GM19351 (cell line): Measurements from ENCODE around the gene CCDC187.
A peak's percentile ranks its signal among the peaks of the same experiment; 100 is the strongest.

Experiments used
- ATAC-seq: cut with Tn5 transposase; IDR thresholded peaks from one replicate; pipeline ENCODE4 v1.9.1; 2021; ENCODE audit warnings: mild to moderate bottlenecking, moderate library complexity; ENCODE audit not compliant: unreplicated experiment

The CCDC187 gene

GRCh38 chr9:136286987-136287379 lies 16.9 kb downstream of the CCDC187 start:
- ATAC-seq, result no peak

DNA sequence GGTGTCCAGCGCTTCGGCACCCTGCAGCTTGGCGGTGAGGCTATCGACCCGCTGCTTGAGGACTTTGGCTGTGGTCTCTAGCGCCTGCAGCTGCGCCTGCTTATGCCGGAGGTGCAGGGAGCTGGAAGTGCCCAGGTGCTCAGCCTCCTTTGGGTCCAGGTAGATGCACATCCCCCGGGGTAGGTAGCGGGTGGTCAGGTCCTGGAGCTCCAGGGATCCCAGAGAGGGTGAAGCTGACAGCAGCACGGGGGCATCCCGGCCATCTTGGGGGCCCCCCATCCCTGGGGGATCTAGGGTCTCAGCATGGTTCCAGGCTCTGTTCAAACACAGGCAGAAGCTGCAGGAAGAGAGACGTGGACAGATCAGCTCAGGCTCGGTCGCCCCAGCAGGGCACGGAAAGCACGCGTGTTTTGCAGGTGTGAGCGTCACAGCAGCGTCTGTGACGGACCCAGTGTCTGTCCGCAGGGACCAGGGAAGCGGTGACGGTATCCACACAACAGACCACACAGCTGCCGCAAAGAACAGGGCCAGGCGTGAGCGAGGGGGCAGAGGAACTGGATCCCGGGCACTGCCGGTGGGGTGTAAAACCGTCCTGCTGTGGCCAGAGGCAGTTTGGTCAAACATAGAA lies 17.4 kb downstream of the CCDC187 start:
- ATAC-seq, result no peak

DNA sequence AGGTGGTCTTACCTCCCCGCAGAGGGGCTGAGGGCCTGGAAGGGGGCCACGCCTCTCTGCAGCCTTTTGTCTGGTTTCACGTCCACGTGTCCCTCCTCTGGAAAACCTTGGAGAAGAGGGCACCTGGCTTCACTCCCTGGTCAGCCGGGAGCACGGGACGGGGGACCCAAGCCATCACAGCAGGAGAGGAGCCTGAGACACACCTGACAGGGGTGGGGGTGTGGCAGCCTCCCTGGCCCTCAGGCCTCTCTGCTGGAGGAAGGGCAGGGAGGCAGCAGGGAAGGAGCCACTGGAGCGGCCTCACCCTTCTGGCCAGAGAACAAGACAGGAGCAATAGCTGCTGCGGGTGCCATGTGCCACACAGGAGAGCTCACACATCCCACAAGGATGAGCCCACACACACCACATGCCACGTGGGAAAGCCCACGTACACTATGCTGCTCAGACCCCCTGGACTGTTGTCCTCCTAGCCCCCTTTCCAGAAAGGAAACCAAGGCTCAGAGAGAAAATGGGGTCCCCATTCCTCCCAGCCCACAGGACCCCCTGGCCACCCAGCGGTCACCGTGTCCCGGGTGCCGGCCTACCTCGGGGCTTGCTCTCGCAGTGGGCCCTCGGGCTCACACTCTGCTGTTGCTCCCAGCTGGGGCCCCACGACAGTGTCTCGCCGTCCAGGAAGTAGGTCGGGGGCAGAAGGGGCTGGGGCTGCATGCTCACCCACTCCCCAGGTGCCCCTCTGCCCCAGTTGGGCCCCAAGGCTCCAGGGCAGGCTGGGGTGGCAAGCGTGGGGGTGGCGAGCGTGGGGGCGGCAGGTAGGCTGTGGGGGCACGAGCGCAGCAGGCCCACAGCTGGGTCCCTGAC lies 18.2 kb downstream of the CCDC187 start:
- ATAC-seq, result no peak

- no peak for ATAC-seq
These were observed 18.9 kb downstream of the CCDC187 start for GRCh38 chr9:136284951-136285350.

DNA sequence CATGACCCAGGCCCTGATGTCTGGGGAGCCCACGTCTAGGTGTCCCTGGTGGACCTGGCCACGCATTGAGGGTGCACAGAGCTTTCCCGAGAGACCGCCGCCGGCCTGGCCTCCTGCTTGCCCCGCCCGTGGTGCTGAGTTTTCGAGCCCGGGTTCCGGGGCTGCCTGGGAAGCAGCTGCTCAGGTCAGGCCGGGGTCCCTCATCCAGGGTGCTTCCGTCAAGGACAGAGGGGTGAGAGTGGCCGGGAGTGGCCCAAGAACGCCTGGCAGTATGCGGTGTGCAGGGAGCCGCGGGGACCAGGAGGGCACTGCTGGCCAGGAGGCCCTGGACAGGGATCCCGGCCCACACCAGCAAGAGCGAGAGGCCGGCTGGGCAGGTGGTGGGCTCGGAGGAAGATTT lies 19.6 kb downstream of the CCDC187 start:
- no peak for ATAC-seq

DNA sequence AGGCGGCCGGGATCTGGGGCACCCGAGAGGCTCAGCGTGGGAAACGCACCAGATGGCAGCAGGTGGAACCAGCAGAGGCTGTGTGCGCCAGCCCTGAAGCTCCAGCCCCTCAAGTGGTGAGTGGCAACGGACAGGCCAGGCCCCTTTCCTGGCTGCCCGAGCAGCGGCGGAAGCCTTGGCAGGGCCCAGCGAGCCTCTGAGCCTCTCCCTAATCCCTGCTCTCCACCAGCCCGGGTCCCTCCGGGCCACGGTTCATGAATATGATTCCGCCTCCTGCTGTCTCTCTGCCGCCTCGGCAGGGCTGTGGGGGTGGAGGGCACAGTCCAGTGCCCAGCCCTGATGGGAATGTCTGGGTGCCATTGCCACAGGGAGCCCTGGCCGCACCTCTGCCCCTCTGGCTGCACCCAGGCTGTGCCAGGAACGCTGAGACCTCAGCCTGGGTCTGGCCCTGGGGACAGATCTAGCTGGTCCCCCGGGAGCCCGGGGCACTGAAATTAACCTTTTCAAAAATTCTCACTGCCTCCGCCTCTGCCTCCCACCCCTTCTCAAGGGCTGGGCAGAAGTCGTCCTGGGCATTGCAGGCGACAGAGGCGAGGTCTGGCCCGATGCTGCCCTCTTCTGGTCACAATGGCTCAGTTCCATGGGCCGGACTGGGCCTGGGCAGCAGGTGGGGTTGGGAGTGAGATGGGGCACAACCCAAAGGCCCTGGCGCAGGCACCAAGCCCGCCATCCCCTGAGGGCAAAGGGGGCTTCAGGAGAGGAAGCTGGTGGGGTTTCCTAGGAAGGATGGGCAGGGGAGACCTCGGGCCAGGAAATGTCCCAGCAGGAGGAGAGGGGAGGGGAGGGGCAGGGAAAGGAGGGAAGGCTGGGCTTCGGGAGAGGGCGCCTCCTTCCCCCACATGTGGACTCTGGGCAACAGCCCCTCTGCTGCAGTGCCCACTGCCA lies 20.3 kb downstream of the CCDC187 start:
- ATAC-seq, result peak; percentile 67

DNA sequence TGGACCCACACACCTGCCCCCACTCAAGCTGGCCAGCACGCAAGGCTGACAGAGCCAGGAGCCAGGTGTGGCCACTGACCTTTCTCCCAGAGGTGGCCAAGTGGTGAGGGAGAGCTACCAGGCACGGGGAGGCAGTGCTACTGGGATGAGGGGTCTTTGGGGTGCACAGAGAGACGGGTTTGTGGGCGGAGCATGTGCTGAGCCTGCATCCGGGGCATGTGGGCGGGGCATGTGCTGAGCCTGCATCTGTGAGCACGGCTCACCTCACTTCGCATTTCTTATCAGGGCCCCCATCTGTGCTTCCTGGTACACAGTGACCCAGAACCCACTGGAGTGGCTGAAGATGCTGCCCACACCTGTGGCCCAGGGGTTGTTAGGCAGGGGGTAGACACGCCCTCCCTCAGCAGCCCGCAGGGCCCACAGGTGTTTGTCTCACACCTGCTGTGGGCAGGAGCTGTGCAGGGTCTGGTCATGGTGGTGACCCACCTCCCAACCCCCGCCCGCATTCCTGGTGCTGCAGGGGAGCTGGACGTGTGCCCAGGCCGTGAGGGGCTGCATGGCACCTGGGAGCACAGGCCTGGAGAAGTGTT lies 21.5 kb downstream of the CCDC187 start:
- no peak for ATAC-seq

GRCh38 chr9:136281421-136282271 lies 22.2 kb downstream of the CCDC187 start:
- no peak for ATAC-seq

- no peak for ATAC-seq
These were observed 23.2 kb downstream of the CCDC187 start for GRCh38 chr9:136280535-136281315.

GRCh38 chr9:136279471-136279870 lies 24.4 kb downstream of the CCDC187 start:
- ATAC-seq, result no peak

- no peak for ATAC-seq
These were observed 25.0 kb downstream of the CCDC187 start for GRCh38 chr9:136278894-136279293.

- ATAC-seq, result no peak
These were observed 25.7 kb downstream of the CCDC187 start for GRCh38 chr9:136278221-136278620.

DNA sequence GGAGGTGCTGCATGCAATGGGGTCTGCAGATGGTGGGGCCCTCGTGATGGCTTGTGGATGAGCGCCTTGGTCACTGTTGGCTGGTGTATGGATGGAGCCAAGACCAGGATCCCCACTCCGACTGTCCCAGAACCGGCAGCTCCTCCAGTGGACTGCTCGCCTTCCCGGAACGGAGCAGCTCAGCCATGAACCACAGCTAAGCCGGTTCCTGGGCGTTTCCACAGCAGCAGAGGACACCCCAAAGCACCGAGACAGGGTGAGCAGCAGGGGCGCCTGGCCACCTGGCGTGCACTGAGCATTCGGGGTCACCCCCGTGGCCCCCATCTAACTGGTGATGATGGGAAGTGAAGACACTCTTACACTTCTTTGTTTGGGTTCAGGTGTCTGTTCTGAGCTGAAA lies 26.1 kb downstream of the CCDC187 start:
- ATAC-seq, result no peak

DNA sequence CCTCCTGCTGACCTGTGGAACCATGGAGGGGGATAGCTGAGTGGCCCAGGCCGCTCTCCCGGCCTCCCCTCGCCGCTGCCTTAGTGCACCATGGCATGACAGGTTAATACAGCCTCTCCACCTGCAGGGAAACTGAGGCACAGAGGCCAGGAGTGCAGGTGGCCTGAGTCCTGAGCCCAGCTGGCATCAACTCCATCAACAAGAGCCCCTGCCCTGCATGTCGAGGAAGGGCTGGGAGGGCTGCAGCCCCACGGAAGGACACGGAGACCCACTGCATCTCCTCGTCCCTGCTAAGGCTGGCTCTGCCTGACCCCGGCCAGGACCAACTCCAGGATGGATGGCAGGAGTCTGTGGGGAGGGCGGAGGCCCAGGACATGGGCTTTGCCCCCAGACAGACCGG lies 27.2 kb downstream of the CCDC187 start:
- no peak for ATAC-seq

DNA sequence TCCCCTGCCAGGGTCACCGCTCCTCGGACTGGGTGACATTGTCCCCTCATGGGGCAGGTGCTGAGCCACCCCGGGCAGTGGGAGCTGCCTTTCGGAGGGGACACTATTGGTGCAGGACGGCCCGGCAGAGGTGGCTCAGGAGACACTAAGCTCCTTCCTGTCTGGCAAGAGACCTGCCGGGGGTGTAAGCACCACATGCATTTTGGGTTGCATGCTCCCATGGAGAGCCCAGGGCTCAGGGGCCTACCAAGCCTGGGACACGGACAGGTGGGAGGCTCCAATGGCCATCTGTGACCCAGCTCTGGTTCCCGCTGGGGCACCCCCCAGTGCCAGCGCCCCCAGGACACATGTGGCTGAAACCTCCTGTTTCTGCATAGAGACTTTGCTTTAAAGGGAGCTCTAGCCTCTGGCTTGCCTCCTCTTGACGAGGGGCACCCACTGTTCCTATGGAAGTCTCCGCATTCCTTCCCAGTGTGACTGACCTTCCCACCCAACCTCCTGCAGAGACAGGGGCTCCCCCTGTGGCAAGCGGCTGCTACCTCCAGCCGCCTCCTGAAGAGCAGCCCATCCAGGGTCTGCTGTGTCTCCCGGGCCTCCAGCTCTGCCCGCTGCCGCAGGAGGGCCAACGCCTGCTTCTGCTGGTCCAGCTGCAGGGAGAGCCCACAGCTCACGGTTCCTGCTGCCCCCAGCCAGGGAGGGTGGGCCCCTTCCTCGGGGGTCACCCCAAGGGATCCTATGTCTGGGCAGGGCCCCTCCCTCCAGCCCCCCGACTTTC lies 28.1 kb downstream of the CCDC187 start:
- no peak for ATAC-seq

- ATAC-seq, result no peak
These were observed 28.9 kb downstream of the CCDC187 start for GRCh38 chr9:136274786-136275654.

- ATAC-seq, result no peak
These were observed 29.7 kb downstream of the CCDC187 start for GRCh38 chr9:136273921-136274785.
